SK-MEL-5 (cell line): ENCODE data around the gene GCDH. TPM values are rescaled to one million over a fixed set of nuclear protein-coding genes. Genes with fewer than 3 reads are reported as not detected.

Experiments
- DNase-seq: peaks from one replicate; pipeline ENCODE4 v3.0.0-alpha.2; 2016; ENCODE audit warnings: low read depth, low spot score
- in situ Hi-C: cut with HindIII; loops from 2 replicates; pipeline ENCODE4 v1.10.0; 2016; ENCODE audit warnings: low sequenced_read_pairs, high pct_unique_total_duplicates, low pct_unique_long_range_greater_than_20kb
- small RNA-seq, 2 experiments: library from RNA; depleted of rRNA; stranded (forward); fragments of <200 nt; gene quantifications; one replicate each; pipeline ENCODE3, GENCODE V24; 2014
- total RNA-seq: library from RNA; depleted of rRNA; stranded (reverse); fragments of >200 nt; shearing (Covaris generic); gene quantifications from 2 replicates; pipeline ENCODE4 v1.2.3, GENCODE V29; 2014; rRNA removed

Gene GCDH
- total RNA-seq, 1 experiment from 2014 or later, result 14.2 TPM

GRCh38 chr19:12947702-12948611 lies 57.0 kb downstream of the GCDH start:
- in situ Hi-C loops, result no loop called here

GRCh38 chr19:12948612-12949362 lies 57.8 kb downstream of the GCDH start:
- no peak for DNase-seq
- in situ Hi-C loops, result no loop called here

More at GRCh38 chr19:12947702-12948611, 57.0 kb downstream of the GCDH start:
- no peak for DNase-seq

Small RNAs within 50 kb of the gene (small RNA-seq; reads per million reads assigned to genes)
- 0 reads per million in 2 experiments for gene MIR5695
- 0.02 to 0.05 reads per million in 2 experiments for gene MIR6515
- 0 reads per million in 2 experiments for gene MIR6794

Other genes starting within 250 kb of the GCDH start
- gene MAN2B1, start 224.4 kb upstream of the GCDH start, total RNA-seq, result 32.0 and 33.5 TPM in 2 replicates
- 2.9 and 8.0 TPM in 2 replicates for gene WDR83, start 224.4 kb upstream of the GCDH start, total RNA-seq
- 52.7 and 57.8 TPM in 2 replicates for gene DHPS, start 209.3 kb upstream of the GCDH start, total RNA-seq
- not detected in 2 replicates for gene GNG14, start 203.2 kb upstream of the GCDH start, total RNA-seq
- gene FBXW9, start 194.5 kb upstream of the GCDH start, total RNA-seq, result 6.1 and 8.6 TPM in 2 replicates
- gene TNPO2, start 167.2 kb upstream of the GCDH start, total RNA-seq, result 13.9 and 18.2 TPM in 2 replicates
- 180 and 188 TPM in 2 replicates for gene TRIR, start 156.5 kb upstream of the GCDH start, total RNA-seq
- 100 and 120 TPM in 2 replicates for gene GET3, start 153.7 kb upstream of the GCDH start, total RNA-seq
- gene BEST2, start 139.4 kb upstream of the GCDH start, total RNA-seq, result not detected in 2 replicates
- gene HOOK2, start 115.6 kb upstream of the GCDH start, total RNA-seq, result 4.9 and 5.7 TPM in 2 replicates
- gene JUNB, start 99.7 kb upstream of the GCDH start, total RNA-seq, result 30.1 and 30.7 TPM in 2 replicates
- gene PRDX2, start 89.4 kb upstream of the GCDH start, total RNA-seq, result not detected in 2 replicates
- gene THSD8, start 89.1 kb upstream of the GCDH start, total RNA-seq, result 4.7 TPM in 1 of 2 replicates, not detected in the other
- 27.6 and 29.2 TPM in 2 replicates for gene RNASEH2A, start 84.6 kb upstream of the GCDH start, total RNA-seq
- 0.21 and 1.6 TPM in 2 replicates for gene RTBDN, start 56.6 kb upstream of the GCDH start, total RNA-seq
- gene MAST1, start 52.6 kb upstream of the GCDH start, total RNA-seq, result 1.9 and 2.3 TPM in 2 replicates
- gene DNASE2, start 9.7 kb upstream of the GCDH start, total RNA-seq, result 74.1 and 75.9 TPM in 2 replicates
- 0.24 TPM in 1 of 2 replicates, not detected in the other for gene KLF1, start 4.0 kb upstream of the GCDH start, total RNA-seq
- 0.50 and 0.64 TPM in 2 replicates for gene SYCE2, start 28.1 kb downstream of the GCDH start, total RNA-seq
- gene FARSA, start 42.6 kb downstream of the GCDH start, total RNA-seq, result 42.1 and 44.7 TPM in 2 replicates
- 1,274 and 1,279 TPM in 2 replicates for gene CALR, start 47.4 kb downstream of the GCDH start, total RNA-seq
- gene RAD23A, start 54.7 kb downstream of the GCDH start, total RNA-seq, result 126 and 134 TPM in 2 replicates
- 39.6 and 45.7 TPM in 2 replicates for gene GADD45GIP1, start 66.1 kb downstream of the GCDH start, total RNA-seq
- gene DAND5, start 78.4 kb downstream of the GCDH start, total RNA-seq, result not detected in 2 replicates
- gene NFIX, start 104.3 kb downstream of the GCDH start, total RNA-seq, result 4.2 and 4.9 TPM in 2 replicates
- gene LYL1, start 211.7 kb downstream of the GCDH start, total RNA-seq, result not detected in 2 replicates
- gene TRMT1, start 225.6 kb downstream of the GCDH start, total RNA-seq, result 32.9 and 36.8 TPM in 2 replicates
- gene NACC1, start 227.1 kb downstream of the GCDH start, total RNA-seq, result 38.9 and 44.2 TPM in 2 replicates